NCI-H2171 treated with DMSO at 0.1 percent for 48 hours (cell line): Measurements from ENCODE around the gene TP53TG5.

Source experiments
- DNase-seq: peaks from one replicate; lab custom pipeline; 2025; lab: John Stamatoyannopoulos, UW

The TP53TG5 gene

GRCh38 chr20:45325371-45325770, 52.8 kb downstream of the TP53TG5 start:
- DNase-seq: no peak

GRCh38 chr20:45323731-45324130, 54.4 kb downstream of the TP53TG5 start:
- no peak for DNase-seq

GRCh38 chr20:45322952-45323383, 55.2 kb downstream of the TP53TG5 start:
- no peak for DNase-seq
